Thymus (tissue), 14 donors: ENCODE measurements around the gene PMFBP1. TPM values are rescaled to one million over a fixed set of nuclear protein-coding genes. Genes with fewer than 3 reads are reported as not detected.

Experiments used
- DNase-seq, 9 donors: peaks; one replicate each; pipeline ENCODE4 v3.0.0-alpha.2; 2013; ENCODE audit warnings: low spot score in 9 of 9, low read depth in 6 of 9, missing footprints in 1 of 9
- H3K27ac ChIP-seq, 2 donors: one replicate each; pipeline ENCODE4 v1.5.1; 2013; ENCODE audit warnings: control low read depth in 1 of 2, low read depth in 1 of 2, low read length in 1 of 2, mild to moderate bottlenecking in 1 of 2, moderate library complexity in 1 of 2
- H3K27me3 ChIP-seq, 2 donors: one replicate each; pipeline ENCODE4 v1.5.1; 2013; ENCODE audit warnings: low read length in 1 of 2; ENCODE audit not compliant: control insufficient read depth in 2 of 2, insufficient read depth in 1 of 2
- H3K36me3 ChIP-seq, 2 donors: one replicate each; pipeline ENCODE4 v1.5.1; 2013; ENCODE audit warnings: low read length in 1 of 2, mild to moderate bottlenecking in 1 of 2, moderate library complexity in 1 of 2; ENCODE audit not compliant: control insufficient read depth in 2 of 2, insufficient read depth in 2 of 2
- H3K4me1 ChIP-seq, 2 donors: one replicate each; pipeline ENCODE4 v1.5.1; 2013; ENCODE audit warnings: low read length in 2 of 2; ENCODE audit not compliant: control insufficient read depth in 2 of 2, insufficient read depth in 2 of 2
- H3K4me3 ChIP-seq, 2 donors: one replicate each; pipeline ENCODE4 v1.5.1; 2013; ENCODE audit warnings: low read length in 2 of 2, control low read depth in 1 of 2, mild to moderate bottlenecking in 1 of 2
- H3K9me3 ChIP-seq, 2 donors: one replicate each; pipeline ENCODE4 v1.5.1; 2013; ENCODE audit warnings: low read length in 1 of 2, mild to moderate bottlenecking in 1 of 2; ENCODE audit not compliant: control insufficient read depth in 2 of 2, insufficient read depth in 1 of 2
- WGBS: extraction: QIAGEN DNeasy Blood & Tissue Kit; methylation state at CpG from one replicate; pipeline ENCODE4 v1.1.7; 2013; 5-methylcytosine and 5-hydroxymethylcytosine counted together
- long read RNA-seq, 10 donors: transcript quantifications; one replicate each; lab custom pipeline, GENCODE V29; 2026
- polyA plus RNA-seq: library from polyadenylated mRNA; stranded (reverse); fragments of 200-250 nt; gene quantifications from one replicate; pipeline ENCODE4 v1.2.3, GENCODE V29; 2013
- total RNA-seq: library from RNA; stranded (reverse); fragments of 120-200 nt; gene quantifications from one replicate; pipeline ENCODE4 v1.2.4, GENCODE V29; 2013
- donor health status: healthy.

Gene PMFBP1, protein sequence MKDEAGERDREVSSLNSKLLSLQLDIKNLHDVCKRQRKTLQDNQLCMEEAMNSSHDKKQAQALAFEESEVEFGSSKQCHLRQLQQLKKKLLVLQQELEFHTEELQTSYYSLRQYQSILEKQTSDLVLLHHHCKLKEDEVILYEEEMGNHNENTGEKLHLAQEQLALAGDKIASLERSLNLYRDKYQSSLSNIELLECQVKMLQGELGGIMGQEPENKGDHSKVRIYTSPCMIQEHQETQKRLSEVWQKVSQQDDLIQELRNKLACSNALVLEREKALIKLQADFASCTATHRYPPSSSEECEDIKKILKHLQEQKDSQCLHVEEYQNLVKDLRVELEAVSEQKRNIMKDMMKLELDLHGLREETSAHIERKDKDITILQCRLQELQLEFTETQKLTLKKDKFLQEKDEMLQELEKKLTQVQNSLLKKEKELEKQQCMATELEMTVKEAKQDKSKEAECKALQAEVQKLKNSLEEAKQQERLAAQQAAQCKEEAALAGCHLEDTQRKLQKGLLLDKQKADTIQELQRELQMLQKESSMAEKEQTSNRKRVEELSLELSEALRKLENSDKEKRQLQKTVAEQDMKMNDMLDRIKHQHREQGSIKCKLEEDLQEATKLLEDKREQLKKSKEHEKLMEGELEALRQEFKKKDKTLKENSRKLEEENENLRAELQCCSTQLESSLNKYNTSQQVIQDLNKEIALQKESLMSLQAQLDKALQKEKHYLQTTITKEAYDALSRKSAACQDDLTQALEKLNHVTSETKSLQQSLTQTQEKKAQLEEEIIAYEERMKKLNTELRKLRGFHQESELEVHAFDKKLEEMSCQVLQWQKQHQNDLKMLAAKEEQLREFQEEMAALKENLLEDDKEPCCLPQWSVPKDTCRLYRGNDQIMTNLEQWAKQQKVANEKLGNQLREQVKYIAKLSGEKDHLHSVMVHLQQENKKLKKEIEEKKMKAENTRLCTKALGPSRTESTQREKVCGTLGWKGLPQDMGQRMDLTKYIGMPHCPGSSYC
- total RNA-seq (1.8 TPM), polyA plus RNA-seq (2.1 TPM)
- long read RNA-seq, donor 1 = 0 reads
- long read RNA-seq, donor 2 = 0 reads
- long read RNA-seq, donor 3 = 0 reads
- long read RNA-seq, donor 4 = 0 reads
- long read RNA-seq, donor 5 = 0 reads
- long read RNA-seq, donor 6 = 0 reads
- long read RNA-seq, donor 7 = 0 reads
- long read RNA-seq, donor 8 = 0 reads
- long read RNA-seq, donor 9 = 0 reads
- long read RNA-seq, donor 10 = 0 reads

DNA sequence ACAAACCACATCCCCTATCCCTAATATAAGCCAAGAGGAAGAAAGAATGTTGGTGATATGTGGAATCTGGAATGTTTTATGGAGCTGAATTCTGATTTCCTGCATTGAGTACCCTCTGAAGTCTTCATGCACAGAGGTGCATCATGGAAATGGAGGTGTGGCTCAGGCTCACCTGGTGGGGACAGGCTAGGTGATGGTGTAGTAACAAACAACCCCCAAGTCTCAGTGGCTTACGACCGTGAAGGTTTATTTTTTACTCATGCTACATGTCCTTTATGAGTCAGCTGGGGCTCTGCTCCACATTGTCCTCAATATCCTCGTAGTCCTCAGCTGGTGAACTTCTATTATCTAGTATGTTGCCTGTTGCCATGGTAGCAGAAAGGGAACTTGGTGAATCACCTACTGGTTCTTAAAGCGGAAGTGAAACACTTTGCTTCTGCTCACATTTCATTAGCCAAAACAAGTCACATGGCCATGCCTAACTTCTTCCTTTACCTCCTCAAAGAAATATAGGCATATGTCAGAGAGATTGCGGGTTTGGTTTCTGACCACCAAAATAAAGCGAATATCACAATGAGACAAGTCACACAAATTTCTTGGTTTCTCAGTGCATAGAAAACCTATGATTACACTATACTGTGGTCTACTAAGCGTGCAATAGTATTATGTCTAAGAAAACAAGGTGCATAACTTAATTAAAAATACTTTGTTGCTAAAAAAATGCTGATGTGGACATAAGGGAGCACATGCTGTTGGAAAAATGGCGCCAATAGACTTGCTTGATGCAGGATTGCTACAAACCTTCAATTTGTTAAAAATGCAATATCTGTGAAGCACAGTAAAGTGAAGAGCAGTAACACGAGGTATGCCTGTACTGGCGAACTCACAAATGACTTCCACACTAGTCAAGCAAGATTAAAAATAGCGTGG is at the start of gene PMFBP1:
PMFBP1 (minus strand) TSS at position 51 of the 930 bp plus-strand sequence. CDS start 947 bp downstream, outside the sequence.
- no peak within 1 kb of the TSS for H3K4me3 ChIP-seq
- peak in 3 of 9 donors; percentile 5 to 41 (median 12) for DNase-seq
- WGBS = 90% methylated on average over 11 of the region's 11 CpGs
- H3K27ac ChIP-seq = no peak within 1 kb of the TSS
- H3K27me3 ChIP-seq = no peaks in the 10 kb centered on the region
- no peaks in the 10 kb centered on the region for H3K9me3 ChIP-seq
- H3K4me1 ChIP-seq = no peaks in the 10 kb centered on the region
- no peaks in the 10 kb centered on the region for H3K36me3 ChIP-seq

DNA sequence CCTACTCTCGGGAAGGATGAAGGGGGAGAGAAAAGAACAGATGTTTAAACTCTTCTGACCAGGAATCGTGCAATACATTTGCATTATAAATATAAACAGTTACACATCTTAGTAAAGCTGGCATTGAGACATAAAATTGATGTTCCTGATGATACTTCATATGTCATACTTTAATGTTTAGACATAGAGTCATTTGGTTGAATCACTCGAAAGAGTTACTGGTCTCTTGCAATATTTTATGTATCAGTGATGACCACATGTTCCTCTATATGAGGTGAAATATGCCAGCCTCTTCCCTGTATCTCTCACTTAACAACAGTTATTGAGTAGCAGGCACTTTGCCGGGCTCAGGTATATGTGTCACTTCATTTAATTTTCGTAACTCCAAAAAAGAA is 49.7 kb upstream of the PMFBP1 start:
- Histone ChIP-seq H3K4me3 (no peak overlapping the region), H3K9me3 (no peaks in the 10 kb centered on the region), H3K27ac (no peak overlapping the region), H3K27me3 (no peaks in the 10 kb centered on the region), H3K4me1 (no peaks in the 10 kb centered on the region), H3K36me3 (no peaks in the 10 kb centered on the region)
- no peak for DNase-seq
- WGBS = 94% methylated on average over 5 of the region's 5 CpGs

DNA sequence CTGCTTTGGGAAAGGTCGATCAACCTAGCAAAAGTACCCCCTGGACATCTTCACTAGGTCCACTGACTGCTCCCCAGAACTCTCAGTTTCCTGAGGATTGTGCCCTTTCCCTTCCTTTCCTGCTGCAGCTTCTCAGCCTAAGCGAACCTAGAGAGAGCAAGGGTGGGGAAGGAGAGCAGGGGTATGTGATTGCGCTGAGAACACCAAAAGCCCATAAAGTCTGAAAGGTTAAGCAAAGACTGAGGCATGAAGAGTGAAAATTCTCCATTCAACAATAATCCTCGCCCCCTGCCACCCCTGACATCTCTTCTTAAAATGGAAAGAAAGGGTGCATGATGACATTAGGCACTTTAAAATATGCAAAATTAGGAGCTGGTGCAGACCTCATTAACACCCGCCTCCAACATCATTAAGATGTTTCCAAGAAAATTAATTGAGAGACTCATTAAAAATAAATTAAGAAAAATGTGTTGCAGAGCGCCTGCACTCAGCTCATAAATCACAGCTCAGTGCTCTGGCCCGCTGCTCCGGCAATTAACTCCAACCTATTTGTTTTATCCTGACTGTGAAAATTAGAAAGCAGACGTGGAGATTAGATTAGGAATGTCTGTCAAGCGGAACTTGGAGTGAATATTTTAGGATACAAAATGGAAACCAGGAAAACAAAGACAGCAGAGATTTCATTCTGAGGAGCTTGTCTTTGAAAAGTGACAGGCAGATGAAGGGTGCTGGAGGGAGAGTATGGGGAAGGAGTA is 49.1 kb upstream of the PMFBP1 start:
- H3K36me3 ChIP-seq = no peaks in the 10 kb centered on the region
- H3K27me3 ChIP-seq = no peaks in the 10 kb centered on the region
- no peak overlapping the region for H3K27ac ChIP-seq
- no peaks in the 10 kb centered on the region for H3K9me3 ChIP-seq
- DNase-seq = no peak
- H3K4me3 ChIP-seq = no peak overlapping the region
- WGBS = 97% methylated on average over 10 of the region's 10 CpGs
- H3K4me1 ChIP-seq = no peaks in the 10 kb centered on the region

DNA sequence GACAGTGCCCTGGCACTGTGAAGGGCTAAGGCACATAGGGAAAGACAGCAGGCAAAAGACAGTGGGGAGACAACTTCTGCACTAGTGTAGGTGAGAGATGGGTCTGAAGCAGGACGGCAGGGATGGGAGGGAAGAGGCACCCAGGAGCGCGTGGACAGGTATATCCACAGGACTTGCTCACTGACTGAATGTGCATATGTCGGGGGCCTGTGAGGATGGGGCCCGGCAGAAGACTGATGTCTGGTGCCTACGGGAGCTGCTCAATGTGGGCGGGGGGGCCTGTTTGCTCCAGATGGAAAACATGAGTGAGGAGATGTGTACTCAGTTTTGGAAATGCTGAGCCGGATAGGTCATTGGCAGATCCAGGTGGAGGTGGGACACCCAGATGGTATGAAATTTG is 47.3 kb upstream of the PMFBP1 start:
- H3K27me3 ChIP-seq = no peaks in the 10 kb centered on the region
- H3K36me3 ChIP-seq = no peaks in the 10 kb centered on the region
- WGBS = 95% methylated on average over 8 of the region's 8 CpGs
- no peaks in the 10 kb centered on the region for H3K9me3 ChIP-seq
- no peak for DNase-seq
- no peaks in the 10 kb centered on the region for H3K4me1 ChIP-seq
- H3K27ac ChIP-seq = no peak overlapping the region
- no peak overlapping the region for H3K4me3 ChIP-seq

DNA sequence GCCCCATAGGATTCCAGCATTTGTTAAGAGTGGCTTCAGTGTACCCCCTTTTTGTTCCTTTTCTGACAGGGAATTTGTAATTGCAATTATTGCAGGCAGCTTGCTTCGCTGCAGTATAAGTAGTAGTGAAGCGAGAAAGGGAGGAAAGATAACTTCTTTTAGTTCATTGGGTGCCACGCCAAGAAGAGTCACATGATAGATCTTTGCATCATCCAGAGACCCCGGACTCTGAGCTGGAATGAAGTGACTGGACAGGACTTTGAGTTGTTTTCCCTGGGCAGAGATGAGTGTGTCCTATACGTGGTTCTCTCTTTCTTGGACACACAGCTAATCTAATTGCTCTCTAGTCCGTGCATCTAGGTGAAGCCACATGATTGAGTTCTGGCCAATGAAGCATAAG is 44.8 kb upstream of the PMFBP1 start:
- 95% methylated on average over 6 of the region's 6 CpGs for WGBS
- no peaks in the 10 kb centered on the region for H3K27me3 ChIP-seq

DNA sequence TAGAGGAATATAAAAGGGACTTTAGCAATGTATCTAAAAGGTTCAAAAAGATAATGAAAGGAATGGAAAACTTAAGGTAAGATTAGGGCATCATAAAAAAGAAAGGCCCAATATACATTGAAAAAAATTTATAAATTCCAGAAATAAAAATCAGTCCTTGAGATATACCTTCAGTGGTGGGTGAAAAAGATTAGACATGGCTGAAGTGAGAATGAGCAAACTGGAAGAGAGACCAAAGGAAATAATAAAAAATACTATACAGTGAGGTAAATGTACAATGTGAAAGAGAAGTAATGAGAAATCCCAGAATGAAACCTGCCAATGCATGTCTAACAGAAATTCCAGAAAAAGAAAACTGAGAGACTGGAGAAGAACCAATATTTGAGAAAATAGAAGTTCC is 42.9 kb upstream of the PMFBP1 start:
- DNase-seq = no peak
- Histone ChIP-seq H3K27me3 (no peaks in the 10 kb centered on the region), H3K36me3 (no peaks in the 10 kb centered on the region), H3K4me1 (no peaks in the 10 kb centered on the region), H3K4me3 (no peak overlapping the region), H3K9me3 (no peaks in the 10 kb centered on the region), H3K27ac (no peak overlapping the region)

More for the DNA sequence above, 44.8 kb upstream of the PMFBP1 start:
- no peak overlapping the region for H3K27ac ChIP-seq
- H3K36me3 ChIP-seq = no peaks in the 10 kb centered on the region
- H3K4me3 ChIP-seq = no peak overlapping the region
- H3K4me1 ChIP-seq = no peaks in the 10 kb centered on the region
- H3K9me3 ChIP-seq = no peaks in the 10 kb centered on the region
- DNase-seq = no peak

DNA sequence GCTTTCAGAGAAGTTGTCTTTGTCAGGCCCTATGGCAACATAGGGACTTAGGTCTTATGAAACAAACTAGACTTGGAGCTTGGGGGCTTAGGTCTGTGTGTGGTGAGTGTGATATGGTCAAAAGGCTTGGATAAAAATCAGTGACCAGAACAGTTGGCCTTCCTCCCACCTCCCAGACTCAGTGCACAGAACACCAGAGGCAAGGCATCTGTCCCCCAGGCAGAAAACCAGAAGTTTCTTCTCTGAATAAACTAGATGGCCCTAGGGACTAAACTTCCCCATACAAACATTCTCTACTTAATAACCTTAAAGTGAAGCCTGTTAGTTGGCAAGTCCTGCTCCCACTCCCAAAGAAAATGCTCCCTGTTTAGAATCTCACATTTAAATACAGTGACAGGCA is 39.2 kb upstream of the PMFBP1 start:
- Histone ChIP-seq H3K4me3 (no peak overlapping the region), H3K36me3 (no peaks in the 10 kb centered on the region), H3K27ac (no peak overlapping the region), H3K9me3 (no peaks in the 10 kb centered on the region), H3K27me3 (no peaks in the 10 kb centered on the region), H3K4me1 (no peaks in the 10 kb centered on the region)
- DNase-seq = no peak

DNA sequence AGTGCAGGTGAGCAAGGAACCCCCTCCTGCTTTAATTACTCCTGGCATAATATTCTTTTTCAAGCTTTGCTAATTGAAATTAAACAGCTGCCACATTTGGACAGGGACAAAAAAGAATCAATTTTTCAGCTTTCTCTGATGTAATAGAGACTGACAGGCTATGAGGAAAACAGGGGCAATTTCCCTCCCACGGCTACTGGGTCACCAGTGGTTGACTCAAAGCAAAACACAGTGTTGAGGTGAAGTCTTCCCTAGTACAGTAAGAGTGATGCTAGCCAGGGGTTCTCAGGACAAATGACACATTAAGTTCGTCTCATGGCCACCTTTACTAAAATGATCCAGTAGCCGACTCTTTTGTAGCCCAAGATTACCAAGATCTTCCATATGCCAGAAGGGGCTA is 38.6 kb upstream of the PMFBP1 start:
- H3K27me3 ChIP-seq = no peaks in the 10 kb centered on the region
- no peak overlapping the region for H3K27ac ChIP-seq
- 95% methylated on average over 3 of the region's 3 CpGs for WGBS
- no peaks in the 10 kb centered on the region for H3K9me3 ChIP-seq
- DNase-seq = no peak
- no peaks in the 10 kb centered on the region for H3K36me3 ChIP-seq
- H3K4me3 ChIP-seq = no peak overlapping the region
- H3K4me1 ChIP-seq = no peaks in the 10 kb centered on the region
